DOHH2 (cell line): ENCODE measurements around the gene NAV2.

ENCODE experiments used
- H3F3A ChIP-seq: fragments of 200-600 bp; sonication (generic), shearing (Covaris generic); 2 replicates; pipeline ENCODE4 v1.6.0; 2016; ENCODE audit warnings: antibody characterized with exemption, mild to moderate bottlenecking; ENCODE audit not compliant: control insufficient read depth, insufficient read depth
- H3K27ac ChIP-seq: fragments of 200-600 bp; sonication (generic); 2 replicates; pipeline ENCODE4 v1.5.1; 2014; ENCODE audit warnings: low read depth, mild to moderate bottlenecking, low read length, moderate library complexity
- H3K27me3 ChIP-seq: fragments of 200-600 bp; sonication (generic); 2 replicates; pipeline ENCODE4 v1.6.1; 2014; ENCODE audit warnings: mild to moderate bottlenecking, low read length, mixed read lengths; ENCODE audit not compliant: control insufficient read depth
- H3K36me3 ChIP-seq: fragments of 200-600 bp; sonication (generic); 2 replicates; pipeline ENCODE4 v1.6.1; 2014; ENCODE audit warnings: mild to moderate bottlenecking, low read length, moderate library complexity, mixed read lengths; ENCODE audit not compliant: control insufficient read depth
- H3K4me1 ChIP-seq: fragments of 200-600 bp; sonication (generic); 2 replicates; pipeline ENCODE4 v1.6.1; 2014; ENCODE audit warnings: mild to moderate bottlenecking, low read length, mixed read lengths; ENCODE audit not compliant: control insufficient read depth
- H3K4me2 ChIP-seq: fragments of 200-600 bp; sonication (generic); 2 replicates; pipeline ENCODE4 v1.6.0; 2014; ENCODE audit warnings: mild to moderate bottlenecking, low read length, moderate library complexity
- H3K4me3 ChIP-seq: fragments of 200-600 bp; sonication (generic); 2 replicates; pipeline ENCODE4 v1.5.1; 2014; ENCODE audit warnings: mild to moderate bottlenecking, low read length, mixed read lengths
- H3K79me2 ChIP-seq: fragments of 200-600 bp; sonication (generic); 2 replicates; pipeline ENCODE4 v1.6.1; 2014; ENCODE audit warnings: mild to moderate bottlenecking, low read length, mixed read lengths; ENCODE audit not compliant: control insufficient read depth
- H3K9me2 ChIP-seq: fragments of 200-600 bp; sonication (generic); replicated peaks from 2 replicates; pipeline ENCODE4 v1.6.1; 2014; ENCODE audit warnings: mild to moderate bottlenecking, low read length, mixed read lengths; ENCODE audit not compliant: control insufficient read depth
- H3K9me3 ChIP-seq: fragments of 200-600 bp; sonication (generic); 2 replicates; pipeline ENCODE4 v1.6.1; 2014; ENCODE audit warnings: antibody characterized with exemption, low read length, mixed read lengths; ENCODE audit not compliant: control insufficient read depth, insufficient read depth
- H4K20me1 ChIP-seq: fragments of 200-600 bp; sonication (generic); 2 replicates; pipeline ENCODE4 v1.6.0; 2014; ENCODE audit warnings: low read depth, mild to moderate bottlenecking, antibody characterized with exemption, low read length, moderate library complexity; ENCODE audit not compliant: control insufficient read depth, insufficient read depth
- EZH2phosphoT487 ChIP-seq: fragments of 200-600 bp; sonication (generic); IDR thresholded peaks from 2 replicates; pipeline ENCODE4 v1.6.1; 2017; ENCODE audit warnings: borderline replicate concordance, mild to moderate bottlenecking, antibody characterized with exemption, low read length, moderate library complexity, mixed read lengths
- TF ChIP-seq, protein P1 (sequence below): fragments of 200-600 bp; sonication (generic); IDR thresholded peaks from one replicate; pipeline ENCODE4 v1.5.1; 2014; ENCODE audit warnings: antibody characterized with exemption, mild to moderate bottlenecking, low read depth, low read length; ENCODE audit not compliant: poor library complexity, severe bottlenecking

Gene NAV2

GRCh38 chr11:19957294-19957943 lies 244.8 kb downstream of the NAV2 start:
- H3K9me2 ChIP-seq: no peaks in the 10 kb centered on the region
- H3K27me3 ChIP-seq: peaks cover 7% of the 10 kb centered on the region; the same call in 1 of the 2 replicates
- H4K20me1 ChIP-seq: no peaks in the 10 kb centered on the region
- no peaks in the 10 kb centered on the region for H3K9me3 ChIP-seq
- no peaks in the 10 kb centered on the region for H3K4me1 ChIP-seq
- no peak for TF ChIP-seq EZH2phosphoT487
- TF ChIP-seq, protein P1, sequence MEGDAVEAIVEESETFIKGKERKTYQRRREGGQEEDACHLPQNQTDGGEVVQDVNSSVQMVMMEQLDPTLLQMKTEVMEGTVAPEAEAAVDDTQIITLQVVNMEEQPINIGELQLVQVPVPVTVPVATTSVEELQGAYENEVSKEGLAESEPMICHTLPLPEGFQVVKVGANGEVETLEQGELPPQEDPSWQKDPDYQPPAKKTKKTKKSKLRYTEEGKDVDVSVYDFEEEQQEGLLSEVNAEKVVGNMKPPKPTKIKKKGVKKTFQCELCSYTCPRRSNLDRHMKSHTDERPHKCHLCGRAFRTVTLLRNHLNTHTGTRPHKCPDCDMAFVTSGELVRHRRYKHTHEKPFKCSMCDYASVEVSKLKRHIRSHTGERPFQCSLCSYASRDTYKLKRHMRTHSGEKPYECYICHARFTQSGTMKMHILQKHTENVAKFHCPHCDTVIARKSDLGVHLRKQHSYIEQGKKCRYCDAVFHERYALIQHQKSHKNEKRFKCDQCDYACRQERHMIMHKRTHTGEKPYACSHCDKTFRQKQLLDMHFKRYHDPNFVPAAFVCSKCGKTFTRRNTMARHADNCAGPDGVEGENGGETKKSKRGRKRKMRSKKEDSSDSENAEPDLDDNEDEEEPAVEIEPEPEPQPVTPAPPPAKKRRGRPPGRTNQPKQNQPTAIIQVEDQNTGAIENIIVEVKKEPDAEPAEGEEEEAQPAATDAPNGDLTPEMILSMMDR: no peak
- no peaks in the 10 kb centered on the region for H3F3A ChIP-seq
- H3K4me3 ChIP-seq: no peak overlapping the region
- H3K27ac ChIP-seq: no peak overlapping the region
- H3K4me2 ChIP-seq: no peak overlapping the region
- H3K79me2 ChIP-seq: no peaks in the 10 kb centered on the region
- no peaks in the 10 kb centered on the region for H3K36me3 ChIP-seq

- Histone ChIP-seq H3K79me2 (no peaks in the 10 kb centered on the region), H4K20me1 (no peaks in the 10 kb centered on the region), H3K36me3 (no peaks in the 10 kb centered on the region), H3K4me1 (no peaks in the 10 kb centered on the region), H3K9me2 (no peaks in the 10 kb centered on the region), H3K9me3 (no peaks in the 10 kb centered on the region), H3K27ac (no peak overlapping the region), H3K4me2 (no peak overlapping the region), H3F3A (no peaks in the 10 kb centered on the region), H3K4me3 (no peak overlapping the region), H3K27me3 (peaks cover 3% of the 10 kb centered on the region; the same call in 1 of the 2 replicates)
- no peak for TF ChIP-seq EZH2phosphoT487
- TF ChIP-seq, protein P1: no peak
Observed at GRCh38 chr11:19958204-19958603, 245.6 kb downstream of the NAV2 start.

GRCh38 chr11:19959210-19959609 lies 246.6 kb downstream of the NAV2 start:
- Histone ChIP-seq H3F3A (no peaks in the 10 kb centered on the region), H3K4me3 (no peak overlapping the region), H3K27me3 (no peaks in the 10 kb centered on the region), H3K4me2 (no peak overlapping the region), H3K27ac (no peak overlapping the region), H3K4me1 (no peaks in the 10 kb centered on the region), H3K79me2 (no peaks in the 10 kb centered on the region), H3K9me2 (no peaks in the 10 kb centered on the region), H4K20me1 (no peaks in the 10 kb centered on the region), H3K9me3 (no peaks in the 10 kb centered on the region), H3K36me3 (no peaks in the 10 kb centered on the region)
- TF ChIP-seq, protein P1: no peak
- no peak for TF ChIP-seq EZH2phosphoT487
